Esophagus muscularis mucosa (tissue), 3 donors: ENCODE data around the gene PDZRN3.

Source experiments
- CTCF ChIP-seq, 3 experiments: fragments of 200-600 bp in 2 of 3; fragments of 450-650 bp in 1 of 3; sonication (generic) in 2 of 3; IDR thresholded peaks; one replicate each; pipeline ENCODE4 v1.5.1; 2017 to 2019; ENCODE audit warnings: antibody characterized with exemption in 3 of 3, mild to moderate bottlenecking in 2 of 3, moderate library complexity in 1 of 3
- POLR2AphosphoS5 ChIP-seq, 2 donors: sonication (generic); formaldehyde crosslinking; IDR thresholded peaks; one replicate each; pipeline ENCODE4 v1.6.1; 2017; ENCODE audit warnings: antibody characterized with exemption in 2 of 2

GRCh38 chr3:73409138-73409763 lies 215.5 kb downstream of the PDZRN3 start:
- no peak for TF ChIP-seq POLR2AphosphoS5 (IDR thresholded peaks at IDR 0.05)
- TF ChIP-seq CTCF (IDR thresholded peaks at IDR 0.05), result no peak
